Trophoblast cell (in vitro differentiated cells and primary cell): ENCODE measurements around the gene FOXRED1. TPM values are rescaled to one million over a fixed set of nuclear protein-coding genes. Genes with fewer than 3 reads are reported as not detected.

ENCODE experiments used
- DNase-seq, 2 donors: peaks; one replicate each; pipeline ENCODE4 v3.0.0-alpha.2; 2016
- H2AFZ ChIP-seq: 2 replicates; pipeline ENCODE4 v1.6.1; 2013; ENCODE audit warnings: low read length, moderate library complexity, mild to moderate bottlenecking; ENCODE audit not compliant: insufficient read depth, poor library complexity
- H2AK5ac ChIP-seq: 2 replicates; pipeline ENCODE4 v1.6.1; 2013; ENCODE audit warnings: mild to moderate bottlenecking, low read length
- H2BK120ac ChIP-seq: 2 replicates; pipeline ENCODE4 v1.6.1; 2013; ENCODE audit warnings: low read length, mild to moderate bottlenecking, moderate library complexity; ENCODE audit not compliant: insufficient read depth, poor library complexity
- H2BK12ac ChIP-seq: 2 replicates; pipeline ENCODE4 v1.6.1; 2013; ENCODE audit warnings: mild to moderate bottlenecking, low read length, moderate library complexity
- H2BK5ac ChIP-seq: 2 replicates; pipeline ENCODE4 v1.6.1; 2013; ENCODE audit warnings: low read length, low read depth, moderate library complexity, mild to moderate bottlenecking; ENCODE audit not compliant: poor library complexity
- H3K14ac ChIP-seq: 2 replicates; pipeline ENCODE4 v1.6.1; 2013; ENCODE audit warnings: mild to moderate bottlenecking, low read length
- H3K18ac ChIP-seq: 2 replicates; pipeline ENCODE4 v1.6.1; 2013; ENCODE audit warnings: mild to moderate bottlenecking, low read length
- H3K23ac ChIP-seq: 2 replicates; pipeline ENCODE4 v1.6.1; 2013; ENCODE audit warnings: low read length
- H3K27ac ChIP-seq: 2 replicates; pipeline ENCODE4 v1.5.1; 2013; ENCODE audit warnings: low read depth, mild to moderate bottlenecking, inconsistent platforms, low read length, moderate library complexity
- H3K27me3 ChIP-seq: 2 replicates; pipeline ENCODE4 v1.6.1; 2013; ENCODE audit warnings: inconsistent platforms, mild to moderate bottlenecking, low read length, moderate library complexity; ENCODE audit not compliant: insufficient read depth
- H3K36me3 ChIP-seq, 2 experiments: 1 replicate in 1 of 2; 2 replicates in 1 of 2; pipeline ENCODE4 v1.6.1; 2013; ENCODE audit warnings: low read length in 2 of 2, mild to moderate bottlenecking in 2 of 2, moderate library complexity in 1 of 2; ENCODE audit not compliant: insufficient read depth in 2 of 2, control insufficient read depth in 1 of 2
- H3K4ac ChIP-seq: 2 replicates; pipeline ENCODE4 v1.6.1; 2013; ENCODE audit warnings: low read depth, mild to moderate bottlenecking, low read length, moderate library complexity
- H3K4me1 ChIP-seq, 2 experiments: 1 replicate in 1 of 2; 2 replicates in 1 of 2; pipeline ENCODE4 v1.6.1; 2013; ENCODE audit warnings: low read length in 2 of 2, mild to moderate bottlenecking in 2 of 2, moderate library complexity in 1 of 2; ENCODE audit not compliant: insufficient read depth in 2 of 2, control insufficient read depth in 1 of 2
- H3K4me2 ChIP-seq: 2 replicates; pipeline ENCODE4 v1.6.1; 2013; ENCODE audit warnings: inconsistent platforms, mild to moderate bottlenecking, low read length, moderate library complexity
- H3K4me3 ChIP-seq: 2 replicates; pipeline ENCODE4 v1.5.1; 2013; ENCODE audit warnings: mild to moderate bottlenecking, low read depth, low read length, inconsistent platforms
- H3K79me1 ChIP-seq: one replicate; pipeline ENCODE4 v1.6.1; 2013; ENCODE audit warnings: low read length
- H3K79me2 ChIP-seq: 2 replicates; pipeline ENCODE4 v1.6.1; 2013; ENCODE audit warnings: low read length, mild to moderate bottlenecking; ENCODE audit not compliant: control insufficient read depth, insufficient read depth, poor library complexity
- H3K9ac ChIP-seq: 2 replicates; pipeline ENCODE4 v1.6.1; 2013; ENCODE audit warnings: mild to moderate bottlenecking, low read length
- H3K9me3 ChIP-seq: 2 replicates; pipeline ENCODE4 v1.6.1; 2013; ENCODE audit warnings: low read depth, mild to moderate bottlenecking, control low read depth, inconsistent platforms, low read length; ENCODE audit not compliant: insufficient read depth
- H4K12ac ChIP-seq: 2 replicates; pipeline ENCODE4 v1.6.1; 2013; ENCODE audit warnings: low read depth, mild to moderate bottlenecking, low read length, moderate library complexity
- H4K8ac ChIP-seq: 2 replicates; pipeline ENCODE4 v1.6.1; 2013; ENCODE audit warnings: low read depth, mild to moderate bottlenecking, low read length, moderate library complexity
- H4K91ac ChIP-seq: one replicate; pipeline ENCODE4 v1.6.1; 2013; ENCODE audit warnings: low read depth, mild to moderate bottlenecking, low read length, moderate library complexity
- WGBS: extraction: QIAGEN DNeasy Blood & Tissue Kit; methylation state at CpG from one replicate; pipeline ENCODE4 v1.1.7; 2013; ENCODE audit warnings: missing lambda C conversion rate; ENCODE audit not compliant: insufficient read length, insufficient coverage; ENCODE audit errors: extremely low coverage; 5-methylcytosine and 5-hydroxymethylcytosine counted together
- polyA plus RNA-seq: library from polyadenylated mRNA; stranded (reverse); fragments of 200-250 nt; gene quantifications from 2 replicates; pipeline ENCODE4 v1.2.3, GENCODE V29; 2013

Gene FOXRED1
- polyA plus RNA-seq = 17.9 and 18.3 TPM in 2 replicates

DNA sequence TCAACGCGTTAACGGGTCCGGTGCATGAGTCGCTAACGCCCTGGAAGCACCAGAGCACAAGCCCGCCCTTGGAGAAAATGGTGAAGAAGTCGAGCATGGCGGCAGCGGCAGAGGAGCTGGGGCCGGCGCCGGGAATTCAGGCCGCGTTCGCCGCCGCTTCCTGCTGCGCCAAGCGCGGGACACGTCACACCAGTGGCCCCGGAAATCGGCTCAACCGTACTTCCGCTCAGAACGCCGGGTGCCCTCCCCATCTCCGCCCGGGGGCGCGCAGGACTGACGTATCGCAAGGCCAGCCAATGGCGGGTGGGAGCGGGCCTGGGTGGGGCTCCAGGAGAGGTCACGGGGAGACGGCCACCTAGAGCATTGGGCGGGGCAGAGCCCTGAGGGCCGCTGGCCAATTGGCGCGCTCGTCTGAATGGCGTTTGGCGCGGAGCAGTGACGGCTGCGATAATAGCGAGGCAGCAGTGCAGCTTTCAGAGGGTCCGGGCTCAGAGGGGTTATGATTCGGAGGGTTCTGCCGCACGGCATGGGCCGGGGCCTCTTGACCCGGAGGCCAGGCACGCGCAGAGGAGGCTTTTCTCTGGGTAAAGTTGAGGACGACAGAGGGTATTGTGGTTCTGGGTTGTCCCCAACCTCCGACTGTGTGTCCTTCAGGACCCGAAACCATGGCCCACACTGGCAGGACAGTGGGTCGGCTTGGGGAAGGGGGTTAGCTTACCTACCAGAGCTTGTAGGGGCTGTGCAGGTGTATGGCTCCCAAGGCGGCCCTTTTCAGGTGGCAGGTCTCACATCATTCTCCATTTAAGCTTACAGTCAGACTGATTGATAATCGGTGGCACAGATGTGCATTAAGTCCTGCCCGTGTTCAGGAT, at the start of gene FOXRED1, which contains the start of gene SRPRA:
TSS of gene FOXRED1 (plus strand) at position 447 of the 872 bp plus-strand sequence. CDS start at position 500, 53 bp downstream.
TSS of gene SRPRA (minus strand) at position 188 of the 872 bp plus-strand sequence. CDS start at position 97, 91 bp downstream.
- Histone ChIP-seq H3K4me1 (peaks cover 9% of the 10 kb centered on the region in 2 experiments), H2BK5ac (peak within 1 kb of the TSS; percentile 97), H4K12ac (peak within 1 kb of the TSS; percentile 100), H2BK12ac (no peak within 1 kb of the TSS), H3K4me2 (peak within 1 kb of the TSS; percentile 90), H2AK5ac (peak within 1 kb of the TSS; percentile 97), H3K79me2 (peaks cover 12% of the 10 kb centered on the region), H3K23ac (no peak within 1 kb of the TSS), H3K18ac (peak within 1 kb of the TSS; percentile 98), H3K9ac (peak within 1 kb of the TSS; percentile 99), H3K14ac (peak within 1 kb of the TSS; percentile 98), H4K8ac (peak within 1 kb of the TSS; percentile 99), H3K27me3 (no peaks in the 10 kb centered on the region), H3K79me1 (peaks cover 7% of the 10 kb centered on the region), H3K36me3 (peaks cover 34 to 57% of the 10 kb centered on the region in 2 experiments), H3K4me3 (peak within 1 kb of the TSS; percentile 98), H2AFZ (peak within 1 kb of the TSS; percentile 89), H3K27ac (peak within 1 kb of the TSS; percentile 94), H2BK120ac (peak within 1 kb of the TSS; percentile 78), H4K91ac (peak within 1 kb of the TSS; percentile 92), H3K9me3 (no peaks in the 10 kb centered on the region), H3K4ac (peak within 1 kb of the TSS; percentile 97)
- DNase-seq = peak; percentile 99
- no CpG with 5 or more reads among the region's 64 CpGs for WGBS

DNA sequence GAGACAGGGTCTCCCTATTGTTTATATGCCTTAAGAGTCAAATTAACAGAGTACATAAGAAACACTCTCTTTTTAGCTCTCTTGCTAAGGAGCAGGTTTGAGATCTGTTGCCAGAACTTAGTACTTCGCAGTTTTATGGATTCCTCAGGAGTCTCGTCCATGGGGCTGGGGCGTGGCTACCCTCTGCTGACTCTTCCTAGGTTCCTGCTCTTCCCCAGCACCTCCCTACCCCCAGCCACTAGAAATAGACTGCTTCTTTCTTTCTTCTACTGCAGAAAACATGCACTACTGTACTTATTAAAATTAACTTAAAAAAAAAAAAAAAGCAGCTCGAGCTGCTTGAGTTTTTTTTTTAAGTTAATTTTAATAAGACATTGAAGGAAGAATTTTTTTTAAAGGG, 49.4 kb upstream of the FOXRED1 start:
- no peak overlapping the region for H3K27ac ChIP-seq
- no peak overlapping the region for H3K18ac ChIP-seq
- no peak overlapping the region for H4K12ac ChIP-seq
- no peak overlapping the region for H4K91ac ChIP-seq
- H3K14ac ChIP-seq = no peak overlapping the region
- H3K4me1 ChIP-seq = no peaks in the 10 kb centered on the region
- no peak overlapping the region for H2BK120ac ChIP-seq
- no peaks in the 10 kb centered on the region for H3K27me3 ChIP-seq
- no peak overlapping the region for H3K23ac ChIP-seq
- no peak overlapping the region for H2BK5ac ChIP-seq
- no peak overlapping the region for H4K8ac ChIP-seq
- H3K9me3 ChIP-seq = no peaks in the 10 kb centered on the region
- no peak overlapping the region for H3K4me2 ChIP-seq
- no peak overlapping the region for H2AK5ac ChIP-seq
- no CpG with 5 or more reads among the region's 4 CpGs for WGBS
- H3K79me1 ChIP-seq = no peaks in the 10 kb centered on the region
- H2AFZ ChIP-seq = no peak overlapping the region
- DNase-seq = no peak
- no peak overlapping the region for H2BK12ac ChIP-seq
- H3K79me2 ChIP-seq = peaks cover 2% of the 10 kb centered on the region
- no peaks in the 10 kb centered on the region for H3K36me3 ChIP-seq
- H3K9ac ChIP-seq = no peak overlapping the region
- H3K4me3 ChIP-seq = no peak overlapping the region
- peak overlapping the region; percentile 62 for H3K4ac ChIP-seq

DNA sequence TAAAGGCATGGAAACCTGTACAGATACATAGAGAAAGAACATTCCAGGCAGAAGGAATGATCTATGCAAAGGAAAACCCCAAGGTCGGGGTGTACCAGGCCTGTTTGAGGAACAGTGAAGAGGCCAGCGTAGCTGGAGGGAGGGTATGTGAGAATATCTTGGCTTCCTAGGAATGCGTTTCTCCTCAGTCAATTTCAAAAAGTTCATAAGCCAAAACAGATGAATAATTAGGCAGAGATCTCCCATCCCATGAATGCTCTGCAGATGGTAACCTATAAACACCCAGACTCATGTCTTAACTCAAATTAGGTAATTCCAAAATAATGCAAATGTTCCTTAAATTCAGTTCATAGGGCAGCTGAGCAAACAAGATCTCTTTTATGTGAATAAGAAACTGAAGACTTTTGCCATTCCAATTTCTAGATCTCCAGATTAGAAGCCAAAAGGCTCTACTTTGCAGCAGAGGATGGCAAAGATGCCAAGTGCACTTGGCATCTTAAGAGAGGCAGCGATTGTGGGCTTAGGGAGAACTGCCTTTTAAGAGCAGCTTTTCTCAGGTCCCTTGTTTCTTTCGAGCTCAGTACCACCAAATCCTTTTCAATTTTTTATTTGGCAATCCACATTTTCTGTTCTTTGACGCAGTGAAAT, 44.2 kb upstream of the FOXRED1 start:
- no peak overlapping the region for H4K12ac ChIP-seq
- no peaks in the 10 kb centered on the region for H3K79me2 ChIP-seq
- H3K4ac ChIP-seq = no peak overlapping the region
- peaks cover 0 to 8% of the 10 kb centered on the region in 2 experiments for H3K36me3 ChIP-seq
- no peak for DNase-seq
- H3K4me2 ChIP-seq = no peak overlapping the region
- H4K91ac ChIP-seq = no peak overlapping the region
- H4K8ac ChIP-seq = no peak overlapping the region
- no peak overlapping the region for H2BK12ac ChIP-seq
- H3K79me1 ChIP-seq = no peaks in the 10 kb centered on the region
- no peak overlapping the region for H2BK5ac ChIP-seq
- no peak overlapping the region for H3K18ac ChIP-seq
- H3K4me1 ChIP-seq = no peaks in the 10 kb centered on the region
- H3K9me3 ChIP-seq = no peaks in the 10 kb centered on the region
- no peak overlapping the region for H3K9ac ChIP-seq
- H3K14ac ChIP-seq = no peak overlapping the region
- WGBS = no CpG with 5 or more reads among the region's 6 CpGs
- H2BK120ac ChIP-seq = no peak overlapping the region
- no peak overlapping the region for H3K23ac ChIP-seq
- no peaks in the 10 kb centered on the region for H3K27me3 ChIP-seq
- no peak overlapping the region for H3K4me3 ChIP-seq
- H3K27ac ChIP-seq = no peak overlapping the region
- H2AFZ ChIP-seq = no peak overlapping the region
- H2AK5ac ChIP-seq = no peak overlapping the region

DNA sequence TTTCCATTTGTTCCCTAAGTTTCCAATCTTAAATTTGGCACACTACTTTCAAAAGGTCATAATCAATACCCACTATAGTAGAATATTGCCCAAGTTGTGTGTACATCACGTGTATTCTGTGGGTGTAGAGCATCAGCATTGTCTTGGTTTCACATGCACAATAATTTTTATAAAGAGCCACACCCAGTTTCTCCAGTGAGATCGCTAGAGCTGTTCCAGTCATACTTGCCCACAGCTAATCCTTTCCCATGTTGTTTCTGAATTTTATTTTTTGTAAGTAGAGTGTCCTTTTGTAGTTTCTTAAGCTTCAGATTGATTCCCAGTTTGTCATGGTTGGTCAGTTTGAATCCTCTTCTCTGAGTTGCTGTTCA, 43.7 kb upstream of the FOXRED1 start:
- Histone ChIP-seq H3K4me3 (no peak overlapping the region), H2AK5ac (no peak overlapping the region), H2BK12ac (no peak overlapping the region), H2BK5ac (no peak overlapping the region), H3K23ac (no peak overlapping the region), H3K9me3 (no peaks in the 10 kb centered on the region), H3K4me1 (no peaks in the 10 kb centered on the region), H4K8ac (no peak overlapping the region), H3K9ac (no peak overlapping the region), H3K27ac (no peak overlapping the region), H3K18ac (no peak overlapping the region), H3K79me1 (no peaks in the 10 kb centered on the region), H2AFZ (no peak overlapping the region), H2BK120ac (no peak overlapping the region), H3K4ac (no peak overlapping the region), H3K14ac (no peak overlapping the region), H3K4me2 (no peak overlapping the region), H3K27me3 (no peaks in the 10 kb centered on the region), H3K79me2 (no peaks in the 10 kb centered on the region), H4K91ac (no peak overlapping the region), H3K36me3 (peaks cover 0 to 8% of the 10 kb centered on the region in 2 experiments), H4K12ac (no peak overlapping the region)
- DNase-seq = no peak
- WGBS = no CpG with 5 or more reads among the region's 2 CpGs
